ENCODE results near the gene MICAL2.

The MICAL2 gene

DNA sequence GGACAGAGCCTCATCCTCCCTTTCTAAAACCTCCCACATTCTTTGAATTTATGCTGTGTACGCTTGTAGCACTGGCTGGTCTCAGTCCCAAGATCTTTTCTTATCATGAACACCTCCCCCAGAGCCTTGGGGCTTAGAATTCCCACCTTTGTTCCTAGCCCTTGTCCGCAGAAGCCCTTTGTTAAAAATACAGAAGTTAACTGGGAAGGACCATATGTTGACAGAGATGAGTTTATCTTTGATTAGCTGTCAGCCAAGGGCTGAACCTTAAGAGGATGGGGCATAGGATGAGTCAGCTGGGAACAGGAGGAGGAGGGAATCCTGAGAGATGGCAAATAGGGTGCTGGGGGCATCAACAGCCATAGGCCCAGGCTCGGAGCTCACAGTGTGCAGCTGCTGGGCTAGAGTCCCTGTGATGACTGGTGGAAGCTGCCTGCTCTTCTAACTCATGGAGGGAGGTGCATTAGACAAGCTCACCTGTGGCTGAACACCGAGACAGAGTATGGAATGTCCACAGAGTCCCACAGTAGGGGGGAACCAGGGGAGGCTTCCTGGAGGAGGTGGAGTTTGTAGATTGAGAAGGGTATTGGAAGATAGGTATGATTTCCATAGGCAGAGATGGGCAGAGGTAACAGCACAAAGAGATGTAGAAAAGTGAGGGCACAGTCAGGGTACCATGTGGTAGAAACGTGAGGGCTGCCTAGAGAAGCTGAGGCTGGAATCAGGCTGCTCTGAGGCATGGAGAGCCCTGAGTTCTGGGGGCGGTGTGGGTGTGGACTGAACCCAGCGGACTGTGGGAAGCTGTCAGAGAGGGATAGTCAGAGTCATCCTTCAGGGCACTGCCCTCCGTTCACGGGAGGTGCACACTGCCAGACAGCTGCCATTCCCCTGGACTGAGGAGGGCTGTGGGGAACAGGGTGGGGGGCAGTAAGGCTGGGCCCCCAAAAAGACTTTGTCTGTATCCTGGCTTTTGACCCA, 9.9 kb downstream of the MICAL2 start:
- FAIRE-seq = no peak

GRCh38 chr11:12121011-12121410, 10.6 kb downstream of the MICAL2 start:
- no peak for FAIRE-seq

DNA sequence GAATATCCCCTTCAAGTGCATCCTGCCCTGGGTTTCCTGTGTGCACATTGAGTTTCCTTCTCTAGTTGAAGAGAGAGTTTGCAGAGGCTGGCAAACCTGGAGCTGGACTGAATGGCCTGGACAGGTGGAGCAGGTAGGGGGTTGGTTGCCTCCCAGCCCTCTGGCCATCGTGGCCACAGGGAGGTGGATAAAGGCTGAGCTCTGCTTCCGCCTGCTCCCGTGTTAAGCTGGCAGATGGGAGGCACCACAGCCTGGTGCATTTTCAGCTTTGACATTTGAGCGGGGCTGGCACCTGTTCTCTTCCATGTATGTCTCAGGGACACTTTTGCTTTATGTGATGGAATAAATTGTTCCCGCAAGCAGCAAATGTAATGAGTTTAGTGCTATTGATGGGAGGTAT, 11.1 kb downstream of the MICAL2 start:
- no peak for FAIRE-seq

GRCh38 chr11:12122083-12122482, 11.7 kb downstream of the MICAL2 start:
- no peak for FAIRE-seq

DNA sequence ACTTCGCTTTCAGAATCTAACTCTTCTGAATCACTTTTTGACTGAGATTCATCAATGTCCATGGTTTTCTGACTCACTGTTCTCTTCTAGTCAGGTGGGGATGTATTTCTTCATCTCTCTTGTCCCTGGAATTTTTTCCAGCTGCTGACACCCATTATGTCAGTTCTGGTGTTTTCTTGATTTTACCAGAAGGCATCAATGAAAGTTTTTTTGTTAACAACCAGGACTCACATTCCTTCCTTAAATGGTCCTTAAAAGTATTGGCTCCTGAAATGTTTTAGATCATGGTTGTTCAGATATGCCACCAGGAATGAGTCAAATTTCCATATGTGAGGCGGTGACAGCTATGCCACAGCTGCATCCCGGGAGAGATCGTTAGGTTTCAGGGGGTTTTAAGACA, 12.9 kb downstream of the MICAL2 start:
- FAIRE-seq = no peak

DNA sequence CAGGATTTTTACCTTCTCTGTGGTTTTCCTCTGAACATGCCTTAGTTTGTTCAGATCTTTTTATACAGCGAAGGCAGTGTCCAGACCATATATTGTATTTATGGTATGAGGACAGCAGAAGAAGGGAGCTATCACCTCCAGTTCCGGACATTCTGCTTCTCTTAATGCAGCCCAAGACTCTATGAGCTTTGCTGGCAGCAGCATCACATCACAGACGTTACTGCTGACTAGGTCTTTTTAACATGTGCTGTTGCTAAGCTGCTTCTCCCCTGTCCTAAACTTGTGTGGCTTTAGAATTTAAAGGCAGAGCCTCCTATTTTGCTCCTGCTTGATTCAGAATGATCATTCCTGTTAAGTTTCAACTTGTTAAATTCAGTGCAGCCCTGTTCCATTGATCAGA, 13.4 kb downstream of the MICAL2 start:
- no peak for FAIRE-seq

DNA sequence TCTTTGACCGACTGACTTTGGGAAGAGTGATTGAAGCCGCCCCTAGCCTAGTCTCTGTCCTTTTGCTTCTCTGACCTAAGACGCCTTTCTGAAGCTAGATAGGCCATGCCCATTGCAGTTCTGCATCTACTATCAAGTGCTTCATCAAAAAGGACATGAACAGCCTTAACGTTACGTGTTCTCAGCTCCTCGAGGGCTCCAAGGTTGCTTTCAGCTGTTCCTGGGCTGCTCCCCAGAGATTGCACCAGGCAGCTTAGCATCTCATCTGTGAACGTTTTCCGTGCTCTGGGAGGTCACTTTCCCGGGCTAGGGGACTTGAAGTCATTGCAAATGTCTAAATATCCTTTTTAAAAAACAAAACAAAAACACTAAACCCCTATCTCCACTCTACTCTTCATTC, 13.9 kb downstream of the MICAL2 start:
- FAIRE-seq = no peak

- FAIRE-seq = no peak
These were observed 15.3 kb downstream of the MICAL2 start for GRCh38 chr11:12125609-12126149.

GRCh38 chr11:12126344-12127019, 16.1 kb downstream of the MICAL2 start:
- FAIRE-seq = no peak

GRCh38 chr11:12127206-12127898, 17.0 kb downstream of the MICAL2 start:
- FAIRE-seq = no peak

DNA sequence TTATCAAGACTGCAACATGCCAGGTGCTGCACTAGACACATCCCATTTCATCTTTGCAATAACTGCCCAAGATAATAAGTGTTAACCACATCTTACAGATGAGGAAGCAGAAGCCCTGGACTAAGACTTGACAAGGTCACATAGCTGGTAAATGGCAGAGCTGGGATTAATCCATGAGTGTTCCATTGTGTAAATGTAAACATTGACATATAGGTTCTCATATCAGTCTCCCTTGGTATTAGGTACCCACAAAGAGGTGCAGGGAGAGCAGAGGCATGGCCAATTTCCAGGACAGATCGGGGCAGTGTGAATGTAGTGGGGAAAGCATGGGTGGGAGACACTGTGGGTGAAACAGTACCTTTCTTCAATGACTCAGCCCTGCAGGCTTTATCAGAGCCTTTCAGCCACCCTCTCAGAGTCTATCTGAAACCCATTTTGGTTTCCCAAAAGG, 17.9 kb downstream of the MICAL2 start:
- no peak for FAIRE-seq

- FAIRE-seq = no peak
These were observed 18.8 kb downstream of the MICAL2 start for GRCh38 chr11:12129227-12129626.

GRCh38 chr11:12130180-12130980, 20.0 kb downstream of the MICAL2 start:
- no peak for FAIRE-seq

- no peak for FAIRE-seq
These were observed 21.8 kb downstream of the MICAL2 start for GRCh38 chr11:12131943-12132789.

DNA sequence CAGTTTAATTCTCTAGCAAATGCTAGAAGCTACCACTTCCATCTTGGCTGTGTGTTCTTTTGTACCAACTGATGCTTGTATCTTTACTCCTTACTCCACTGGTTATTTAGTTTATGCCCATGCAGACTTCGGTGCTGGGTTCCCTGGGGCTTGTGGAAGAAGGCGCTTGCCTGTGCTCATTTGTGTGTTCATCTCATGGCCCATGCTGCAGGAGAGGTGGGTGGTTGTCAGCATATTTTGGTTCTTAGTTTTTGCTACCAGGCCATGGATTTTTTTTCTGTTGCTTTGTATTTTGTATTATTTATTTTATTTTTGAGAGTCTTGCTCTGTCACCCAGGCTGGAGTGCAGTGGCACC, 22.4 kb downstream of the MICAL2 start:
- no peak for FAIRE-seq

GRCh38 chr11:12133547-12134235, 23.3 kb downstream of the MICAL2 start:
- FAIRE-seq = no peak

DNA sequence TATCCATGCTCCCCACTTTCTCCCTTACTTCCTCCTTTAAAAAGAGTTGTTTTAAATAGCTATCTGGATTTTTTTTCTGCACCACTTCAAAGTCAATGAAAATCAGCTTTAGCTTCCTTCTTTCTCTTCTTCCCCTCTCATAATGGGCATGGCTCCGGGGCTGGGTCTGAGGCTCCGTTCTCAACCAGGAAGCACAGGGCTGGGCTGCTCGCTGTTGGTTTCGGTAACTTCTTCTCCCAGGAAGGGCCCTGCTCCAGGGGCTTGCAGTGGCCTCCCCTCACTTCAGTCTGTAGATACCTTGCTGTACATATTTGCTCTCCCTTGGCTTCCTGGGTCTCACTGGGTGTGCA, 23.8 kb downstream of the MICAL2 start:
- FAIRE-seq = no peak

- no peak for FAIRE-seq
These were observed 24.8 kb downstream of the MICAL2 start for GRCh38 chr11:12135185-12135584.

- no peak for FAIRE-seq
These were observed 26.8 kb downstream of the MICAL2 start for GRCh38 chr11:12137005-12137690.
